Adrenal gland (tissue), 12 donors: ENCODE measurements around the gene APIP. TPM values are rescaled to one million over a fixed set of nuclear protein-coding genes. Genes with fewer than 3 reads are reported as not detected.

ENCODE experiments used
- DNase-seq, 7 donors: peaks; one replicate each; pipeline ENCODE4 v3.0.0-alpha.2; 2019 to 2020
- H3K27ac ChIP-seq, 5 donors: fragments of 200-600 bp; sonication (generic) in 4 of 5; 1 replicate in 3 of 5; 2 replicates in 2 of 5; pipeline versions ENCODE4 v1.5.1 to v1.8.0; 2016 to 2020; ENCODE audit warnings: mild to moderate bottlenecking in 1 of 5
- H3K27me3 ChIP-seq: fragments of 200-600 bp; 2 replicates; pipeline ENCODE4 v1.8.0; 2021
- H3K36me3 ChIP-seq, 2 donors: fragments of 200-600 bp; replicated peaks in 1 of 2; 1 replicate in 1 of 2; 2 replicates in 1 of 2; pipeline versions ENCODE4 v1.5.1 to v1.8.0; 2018 to 2022
- H3K4me1 ChIP-seq, 2 donors: fragments of 200-600 bp; replicated peaks in 1 of 2; 1 replicate in 1 of 2; 2 replicates in 1 of 2; pipeline versions ENCODE4 v1.5.1 to v1.8.0; 2018 to 2021
- H3K4me3 ChIP-seq, 4 donors: fragments of 200-600 bp; sonication (generic) in 3 of 4; one replicate each; pipeline ENCODE4 v1.5.1; 2016 to 2018
- H3K9me3 ChIP-seq, 3 donors: fragments of 200-600 bp; sonication (generic) in 1 of 3; replicated peaks in 1 of 3; 1 replicate in 2 of 3; 2 replicates in 1 of 3; pipeline versions ENCODE4 v1.5.1 to v1.8.0; 2016 to 2021
- POLR2A ChIP-seq, 2 donors: fragments of 450-650 bp; IDR thresholded peaks; one replicate each; pipeline ENCODE4 v1.6.1; 2017; ENCODE audit warnings: antibody characterized with exemption in 2 of 2, mild to moderate bottlenecking in 2 of 2, moderate library complexity in 1 of 2
- WGBS, 4 donors: extraction: QIAGEN DNeasy Blood & Tissue Kit in 2 of 4; methylation state at CpG; one replicate each; pipeline versions ENCODE4 v1.1.5 to v1.1.7; 2013 to 2017; 5-methylcytosine and 5-hydroxymethylcytosine counted together
- intact Hi-C, 2 donors: fragments of 100-400 bp; cut with DNase I; formaldehyde crosslinking; loops; one replicate each; pipeline versions ENCODE4 v1.14.1 to v1.15.0; 2022 to 2023
- polyA plus RNA-seq, 3 donors: library from polyadenylated mRNA; stranded (reverse); fragments of 200-250 nt in 2 of 3; fragments of 350-450 nt in 1 of 3; fragmentation: Illumina TruSeq in 1 of 3; extraction: RNeasy Lipid Tissue Mini Kit (QIAGEN cat#74804) in 1 of 3; gene quantifications; one replicate each; pipeline ENCODE4 v1.2.3, GENCODE V29; 2013 to 2014
- total RNA-seq, 9 donors: library from RNA; depleted of rRNA in 4 of 9; stranded (reverse); fragments of >200 nt in 4 of 9; fragments of 120-200 nt in 1 of 9; fragmentation: NEBNext Ultra II Directional in 1 of 9; extraction: Animal tissue kit (Norgen Biotek cat#: 25700) in 1 of 9; gene quantifications; one replicate each; pipeline versions ENCODE4 v1.1.0 to v1.2.4, GENCODE V29; 2013 to 2023
- TF ChIP-seq, protein P1 (sequence below), 6 experiments: fragments of 450-650 bp in 4 of 6; fragments of 200-600 bp in 2 of 6; sonication (generic) in 1 of 6; IDR thresholded peaks; 1 replicate in 5 of 6; 2 replicates in 1 of 6; pipeline versions ENCODE4 v1.5.1 to v1.8.0; 2016 to 2021; ENCODE audit warnings: antibody characterized with exemption in 6 of 6, mild to moderate bottlenecking in 2 of 6, moderate library complexity in 1 of 6
- donor health status: healthy with polysubstance abuse.
- donor health status: Bipolar disorder and iron deficiency.
- donor health status: DM: yes; HTN: yes; CAD: no.
- donor health status: DM: no; HTN: no; CAD: no.
- donor health status: DM: no; HTN: no; CAD: no.
- donor health status: DM: yes; HTN: yes; CAD: no.

Gene APIP
- total and polyA plus RNA-seq, 12 donors, result 17.0 to 102 (median 48.5) TPM

- intact Hi-C loops, result no loop called here
Observed at GRCh38 chr11:34866375-34866774, 49.8 kb downstream of the APIP start.

GRCh38 chr11:34865261-34865660 lies 50.9 kb downstream of the APIP start:
- DNase-seq, result no peak
- 93 to 100% (median 96%) methylated on average over 3 of the region's 3 CpGs for WGBS, 4 donors
- intact Hi-C loops, result no loop called here
- TF ChIP-seq, protein P1, sequence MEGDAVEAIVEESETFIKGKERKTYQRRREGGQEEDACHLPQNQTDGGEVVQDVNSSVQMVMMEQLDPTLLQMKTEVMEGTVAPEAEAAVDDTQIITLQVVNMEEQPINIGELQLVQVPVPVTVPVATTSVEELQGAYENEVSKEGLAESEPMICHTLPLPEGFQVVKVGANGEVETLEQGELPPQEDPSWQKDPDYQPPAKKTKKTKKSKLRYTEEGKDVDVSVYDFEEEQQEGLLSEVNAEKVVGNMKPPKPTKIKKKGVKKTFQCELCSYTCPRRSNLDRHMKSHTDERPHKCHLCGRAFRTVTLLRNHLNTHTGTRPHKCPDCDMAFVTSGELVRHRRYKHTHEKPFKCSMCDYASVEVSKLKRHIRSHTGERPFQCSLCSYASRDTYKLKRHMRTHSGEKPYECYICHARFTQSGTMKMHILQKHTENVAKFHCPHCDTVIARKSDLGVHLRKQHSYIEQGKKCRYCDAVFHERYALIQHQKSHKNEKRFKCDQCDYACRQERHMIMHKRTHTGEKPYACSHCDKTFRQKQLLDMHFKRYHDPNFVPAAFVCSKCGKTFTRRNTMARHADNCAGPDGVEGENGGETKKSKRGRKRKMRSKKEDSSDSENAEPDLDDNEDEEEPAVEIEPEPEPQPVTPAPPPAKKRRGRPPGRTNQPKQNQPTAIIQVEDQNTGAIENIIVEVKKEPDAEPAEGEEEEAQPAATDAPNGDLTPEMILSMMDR (IDR thresholded peaks at IDR 0.05), result no peak
- TF ChIP-seq POLR2A (IDR thresholded peaks at IDR 0.05), result no peak
- H3K4me3 ChIP-seq, result no peak overlapping the region
- H3K36me3 ChIP-seq, result no peaks in the 10 kb centered on the region
- no peaks in the 10 kb centered on the region for H3K4me1 ChIP-seq
- no peaks in the 10 kb centered on the region for H3K9me3 ChIP-seq
- no peak overlapping the region for H3K27ac ChIP-seq
- no peaks in the 10 kb centered on the region for H3K27me3 ChIP-seq

More at GRCh38 chr11:34866375-34866774, 49.8 kb downstream of the APIP start:
- no peaks in the 10 kb centered on the region for H3K9me3 ChIP-seq
- WGBS, 4 donors, result 74 to 80% (median 77%) methylated on average over 2 of the region's 2 CpGs
- H3K27me3 ChIP-seq, result no peaks in the 10 kb centered on the region
- no peaks in the 10 kb centered on the region for H3K4me1 ChIP-seq
- H3K36me3 ChIP-seq, result no peaks in the 10 kb centered on the region
- H3K4me3 ChIP-seq, result no peak overlapping the region
- DNase-seq, result peak in 1 of 7 donors; percentile 5
- TF ChIP-seq, protein P1 (IDR thresholded peaks at IDR 0.05), result no peak
- H3K27ac ChIP-seq, result no peak overlapping the region

- TF ChIP-seq, protein P1 (IDR thresholded peaks at IDR 0.05), result no peak
- TF ChIP-seq POLR2A (IDR thresholded peaks at IDR 0.05), result no peak
- Histone ChIP-seq H3K4me1 (no peaks in the 10 kb centered on the region), H3K36me3 (no peaks in the 10 kb centered on the region), H3K9me3 (no peaks in the 10 kb centered on the region), H3K27me3 (no peaks in the 10 kb centered on the region), H3K27ac (no peak overlapping the region), H3K4me3 (no peak overlapping the region)
- 80 to 86% (median 81%) methylated on average over 2 of the region's 2 CpGs for WGBS, 4 donors
- DNase-seq, result no peak
- intact Hi-C loops, result no loop called here
Observed at GRCh38 chr11:34864424-34864823, 51.8 kb downstream of the APIP start.

DNA sequence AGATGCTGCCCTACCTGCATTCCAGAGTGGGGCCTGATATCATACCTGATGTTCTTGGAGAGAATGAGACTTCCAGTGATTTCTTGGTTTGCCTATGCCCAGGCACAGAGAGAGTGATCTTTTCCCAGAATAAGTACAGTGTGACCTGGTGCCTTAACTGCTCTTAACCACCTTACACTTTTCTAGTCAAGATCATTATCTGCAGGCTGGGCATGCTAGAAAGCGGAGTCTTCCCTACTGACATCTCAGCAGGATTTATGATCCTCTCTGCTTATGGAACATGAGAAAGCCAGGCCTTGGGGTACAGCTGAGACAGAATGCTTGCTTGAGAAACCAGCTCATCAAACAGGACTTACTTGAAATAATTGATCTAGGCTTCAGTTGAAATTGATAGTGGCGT lies 53.1 kb downstream of the APIP start:
- Histone ChIP-seq H3K9me3 (no peaks in the 10 kb centered on the region), H3K36me3 (no peaks in the 10 kb centered on the region), H3K27ac (no peak overlapping the region), H3K27me3 (no peaks in the 10 kb centered on the region), H3K4me3 (no peak overlapping the region), H3K4me1 (no peaks in the 10 kb centered on the region)
- WGBS, 4 donors, result 39 to 74% (median 43%) methylated on average over 2 of the region's 2 CpGs
- intact Hi-C loops, result no loop called here
- no peak for TF ChIP-seq POLR2A (IDR thresholded peaks at IDR 0.05)
- TF ChIP-seq, protein P1 (IDR thresholded peaks at IDR 0.05), result no peak
- no peak for DNase-seq
